ENCODE results near the gene PPP6C.
"Not testable (repeated sequence)": the region's sequence is repeated elsewhere in the genome, so short reads cannot be mapped to it uniquely, and the experiment has no call there.

The PPP6C gene

GRCh38 chr9:125189361-125190289, at the start of gene PPP6C:
TSS of gene PPP6C (minus strand) at chr9:125189803. CDS start at chr9:125189718, 85 bp downstream.
- peak; percentile 84 for DNase-seq

GRCh38 chr9:125238915-125239446, 49.4 kb upstream of the PPP6C start:
- no peak for DNase-seq

DNA sequence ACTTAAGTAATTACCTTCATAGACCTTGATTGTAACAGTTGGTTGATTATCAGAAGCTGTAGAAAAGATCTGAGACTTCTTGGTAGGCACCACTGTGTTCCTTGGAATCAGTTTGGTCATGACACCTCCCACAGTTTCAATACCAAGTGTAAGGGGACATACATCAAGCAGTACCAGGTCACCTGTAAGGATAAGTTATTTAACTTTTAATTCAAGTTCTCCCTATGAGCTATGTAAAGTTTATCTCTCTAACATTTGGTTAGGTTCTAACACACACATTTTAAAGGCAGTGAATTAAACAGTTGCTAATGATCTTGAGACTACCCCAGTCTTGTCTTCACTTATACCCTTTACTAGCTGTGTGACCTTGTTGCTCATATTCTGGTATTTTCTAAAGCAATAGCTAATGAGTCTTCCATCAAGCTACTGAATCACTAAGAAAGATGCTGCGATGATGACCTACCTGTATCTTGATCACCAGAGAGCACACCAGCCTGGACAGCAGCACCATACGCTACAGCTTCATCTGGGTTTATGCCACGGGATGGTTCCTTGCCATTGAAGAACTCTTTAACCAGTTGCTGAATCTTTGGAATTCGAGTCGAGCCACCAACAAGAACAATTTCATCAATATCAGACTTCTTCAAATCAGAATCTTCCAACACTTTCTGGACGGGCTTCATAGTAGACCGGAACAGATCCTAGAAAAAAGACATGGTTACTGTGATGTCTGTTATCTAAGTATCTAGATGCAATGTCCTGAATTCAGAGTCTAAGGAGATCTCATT, 48.7 kb upstream of the PPP6C start:
- no peak for DNase-seq

DNA sequence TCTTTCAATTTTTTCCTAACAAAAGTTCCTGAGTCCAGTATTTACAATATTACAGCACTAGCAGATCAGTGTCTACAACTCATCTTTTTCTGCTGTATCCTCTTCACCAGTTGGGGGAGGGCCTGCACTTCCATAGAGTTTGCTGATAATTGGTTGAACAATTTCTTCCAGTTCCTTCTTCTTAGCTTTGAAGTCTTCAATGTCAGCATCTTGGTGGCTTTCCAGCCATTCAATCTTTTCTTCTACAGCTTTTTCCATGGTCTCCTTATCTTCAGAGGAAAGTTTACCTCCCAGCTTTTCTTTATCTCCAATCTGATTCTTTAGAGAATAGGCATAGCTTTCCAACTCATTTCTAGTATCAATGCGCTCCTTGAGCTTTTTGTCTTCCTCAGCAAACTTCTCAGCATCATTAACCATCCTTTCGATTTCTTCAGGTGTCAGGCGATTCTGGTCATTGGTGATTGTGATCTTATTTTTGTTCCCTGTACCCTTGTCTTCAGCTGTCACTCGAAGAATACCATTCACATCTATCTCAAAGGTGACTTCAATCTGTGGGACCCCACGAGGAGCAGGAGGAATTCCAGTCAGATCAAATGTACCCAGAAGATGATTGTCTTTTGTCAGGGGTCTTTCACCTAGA, 47.0 kb upstream of the PPP6C start:
- not testable (repeated sequence) for DNase-seq

DNA sequence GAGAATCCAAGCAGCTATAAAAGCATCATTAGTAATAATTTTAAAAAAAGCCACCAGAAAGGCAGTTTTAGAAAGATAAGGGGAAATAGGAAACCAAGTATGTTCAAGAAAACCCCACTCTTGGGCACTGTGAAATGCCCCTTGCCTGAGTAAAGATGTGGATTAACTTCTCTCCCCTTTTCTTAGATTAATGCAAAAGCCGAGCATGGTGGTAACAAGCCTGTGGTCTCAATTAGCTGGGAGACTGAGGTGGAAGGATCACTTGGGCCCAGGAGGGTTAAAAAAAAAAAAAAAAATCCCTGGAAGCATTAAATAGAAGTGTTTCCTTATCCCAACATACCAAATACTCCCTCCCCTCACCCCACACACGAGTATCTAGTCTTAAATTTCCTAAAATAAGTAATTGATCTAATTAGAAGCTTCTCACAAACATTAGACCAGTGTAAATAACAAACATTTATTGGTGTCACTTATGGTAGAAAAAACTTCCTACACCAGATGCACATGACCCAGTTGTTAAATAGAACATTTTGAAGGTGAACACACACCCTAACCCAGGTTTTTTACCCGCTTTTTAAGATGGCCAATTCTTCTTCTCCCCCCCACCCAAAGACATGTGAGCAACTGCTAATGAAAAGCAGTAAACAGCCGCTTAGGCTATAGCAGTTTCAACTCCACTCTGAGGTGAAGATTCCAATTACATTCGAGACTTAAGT, 46.4 kb upstream of the PPP6C start:
- DNase-seq, result no peak

GRCh38 chr9:125234099-125234498, 44.5 kb upstream of the PPP6C start:
- not testable (repeated sequence) for DNase-seq

DNA sequence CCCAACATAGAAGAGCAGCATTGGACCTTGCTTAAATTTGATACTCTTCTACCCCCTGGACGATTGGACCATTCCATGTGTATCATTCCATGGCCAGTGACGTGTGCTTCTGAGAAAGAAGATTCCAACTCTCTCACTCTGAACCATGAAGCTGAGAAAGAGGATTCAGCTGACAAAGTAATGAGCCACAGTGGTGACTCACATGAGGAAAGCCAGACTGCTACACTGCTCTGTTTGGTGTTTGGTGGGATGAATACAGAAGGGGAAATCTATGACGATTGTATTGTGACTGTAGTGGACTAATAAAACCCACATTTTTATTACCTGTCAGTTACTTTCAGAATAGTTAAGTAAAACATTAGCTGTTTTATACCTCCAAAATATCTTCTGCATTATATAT, 44.1 kb upstream of the PPP6C start:
- no peak for DNase-seq

- no peak for DNase-seq
These were observed 38.2 kb upstream of the PPP6C start for GRCh38 chr9:125227761-125228160.

- DNase-seq, result not testable (repeated sequence)
These were observed 35.3 kb upstream of the PPP6C start for GRCh38 chr9:125224858-125225257.

DNA sequence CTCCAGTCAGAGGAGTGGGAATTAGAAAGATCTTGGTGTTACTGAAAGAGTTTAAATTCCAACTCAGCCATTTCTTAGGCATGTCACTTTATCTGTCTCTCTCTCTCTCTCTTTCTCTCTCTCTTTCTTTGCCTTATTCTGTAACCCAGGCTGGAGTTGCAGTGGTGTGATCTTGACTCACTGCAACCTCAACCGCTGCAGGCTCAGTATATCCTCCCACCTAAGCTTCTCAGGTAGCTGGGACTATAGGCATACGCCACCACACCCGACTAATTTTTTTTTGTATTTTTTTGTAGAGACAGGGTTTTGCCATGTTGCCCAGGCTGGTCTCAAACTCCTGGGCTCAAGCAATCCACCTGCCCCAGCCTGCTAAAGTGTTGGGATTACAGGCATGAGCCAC, 29.0 kb upstream of the PPP6C start:
- DNase-seq, result no peak

DNA sequence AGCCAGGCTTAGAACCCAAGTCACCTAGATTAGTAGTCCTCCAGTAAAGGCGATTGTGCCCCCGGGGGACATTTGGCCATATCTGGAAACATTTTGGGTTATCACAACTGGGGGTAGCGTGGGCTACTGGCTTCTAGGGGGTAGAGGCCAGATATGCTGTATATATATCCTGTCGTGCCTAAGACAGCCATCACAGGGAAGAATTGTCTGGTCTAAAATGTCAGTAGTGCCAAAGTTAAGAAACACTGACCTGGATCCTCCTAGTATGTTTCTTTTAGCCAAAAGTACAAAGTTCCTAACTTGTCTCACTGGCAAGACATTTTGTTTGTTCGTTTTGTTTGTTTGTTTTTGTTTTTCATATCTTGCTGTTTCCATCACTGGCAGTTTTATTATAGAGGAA, 24.6 kb upstream of the PPP6C start:
- DNase-seq, result no peak

- DNase-seq, result no peak
These were observed 14.9 kb upstream of the PPP6C start for GRCh38 chr9:125204477-125204876.

- DNase-seq, result no peak
These were observed 13.4 kb upstream of the PPP6C start for GRCh38 chr9:125202846-125203618.

GRCh38 chr9:125200216-125201047, 10.8 kb upstream of the PPP6C start, which contains the start of gene RABEPK:
TSS of gene RABEPK (plus strand) at chr9:125200542. CDS start at chr9:125203014, 2,472 bp downstream.
- peak; percentile 74 for DNase-seq

DNA sequence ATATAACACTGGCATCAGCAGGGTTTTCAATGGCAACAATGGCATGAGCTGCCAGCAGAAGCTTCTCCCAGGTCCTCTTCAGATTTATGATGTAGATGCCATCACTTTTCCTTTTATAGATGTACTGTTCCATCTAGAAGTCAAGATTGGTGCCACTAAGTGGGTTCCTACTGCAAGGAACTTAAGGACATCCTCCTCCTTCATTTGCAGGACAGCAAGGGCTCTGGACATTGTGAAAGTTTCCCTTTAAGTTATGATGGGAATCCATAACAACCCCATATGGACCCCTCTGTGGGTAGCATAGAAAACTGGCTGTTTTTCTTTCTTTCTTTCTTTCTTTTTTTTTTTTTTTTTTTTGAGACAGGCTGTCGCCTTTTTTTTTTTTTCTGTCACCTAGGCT, 6.0 kb upstream of the PPP6C start:
- not testable (repeated sequence) for DNase-seq

- DNase-seq, result not testable (repeated sequence)
These were observed 4.9 kb upstream of the PPP6C start for GRCh38 chr9:125194466-125194865.

DNA sequence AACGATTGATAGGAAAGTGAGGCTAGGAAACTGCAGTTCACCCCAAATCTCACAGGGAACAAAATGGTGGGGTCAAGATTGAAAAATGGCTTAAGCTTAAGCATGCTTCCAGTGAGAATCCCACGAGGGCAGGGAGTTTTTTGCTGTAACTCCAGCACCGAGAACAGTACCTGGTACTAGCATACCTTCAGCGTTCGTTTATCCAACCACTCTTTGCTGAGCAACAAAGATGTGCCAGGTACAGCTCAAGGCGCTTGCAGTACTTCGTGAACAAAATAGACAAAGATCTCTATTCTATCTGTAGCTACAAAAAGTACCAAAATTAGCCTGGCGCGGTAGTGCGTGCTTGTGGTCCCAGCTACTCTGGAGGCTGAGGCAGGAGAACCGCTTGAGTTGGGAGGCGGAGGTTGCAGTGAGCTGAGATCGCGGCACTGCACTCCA, 778 bp upstream of the PPP6C start:
- no peak for DNase-seq

- peak; percentile 5 for DNase-seq
These were observed 617 bp downstream of the PPP6C start for GRCh38 chr9:125189011-125189360.

GRCh38 chr9:125183561-125183960, 6.0 kb downstream of the PPP6C start:
- DNase-seq, result no peak

GRCh38 chr9:125183054-125183453, 6.5 kb downstream of the PPP6C start:
- no peak for DNase-seq
